Activated CD8-positive, alpha-beta T cell treated with anti-CD3 and anti-CD28 coated beads, Interleukin-2, amount 10 ng/mL, durations not matched to agents 7 days and 5 days (primary cell): ENCODE data around the gene KCND1. TPM values are rescaled to one million over a fixed set of nuclear protein-coding genes. Genes with fewer than 3 reads are reported as not detected.

Source experiments
- ATAC-seq: fragments of 150-1000 bp; cut with Tn5 transposase; one replicate; pipeline ENCODE4 v1.10.0; 2021; ENCODE audit warnings: moderate library complexity
- CTCF ChIA-PET: fragments of 350-600 bp; sonication (Branson Sonifier 250); formaldehyde crosslinking; loops from one replicate; lab custom pipeline; 2021; ENCODE audit warnings: antibody characterized with exemption; lab: Charles Lee
- POLR2A ChIA-PET: fragments of 350-600 bp; sonication (Branson Sonifier 250); formaldehyde crosslinking; loops from one replicate; lab custom pipeline; 2021; ENCODE audit warnings: antibody characterized with exemption; lab: Charles Lee
- DNase-seq: peaks from one replicate; pipeline ENCODE4 v3.0.0-alpha.2; 2020
- H3K27ac Mint-ChIP-seq: one replicate; pipeline ENCODE4 v1.8.0; 2021; ENCODE audit warnings: mild to moderate bottlenecking, mixed read lengths
- H3K27me3 Mint-ChIP-seq: one replicate; pipeline ENCODE4 v1.8.0; 2021; ENCODE audit warnings: low read depth, mixed read lengths
- H3K36me3 Mint-ChIP-seq: one replicate; pipeline ENCODE4 v1.8.0; 2021; ENCODE audit warnings: low read depth, mixed read lengths
- H3K4me1 Mint-ChIP-seq: one replicate; pipeline ENCODE4 v1.8.0; 2021; ENCODE audit warnings: low read depth, mixed read lengths
- H3K4me3 Mint-ChIP-seq: one replicate; pipeline ENCODE4 v1.8.0; 2021; ENCODE audit warnings: mild to moderate bottlenecking, mixed read lengths
- H3K9me3 Mint-ChIP-seq: one replicate; pipeline ENCODE4 v1.8.0; 2022; ENCODE audit warnings: mixed read lengths; ENCODE audit not compliant: insufficient read depth
- total RNA-seq, 2 experiments: library from RNA; stranded (reverse); gene quantifications; one replicate each; pipeline ENCODE4 v1.2.3, GENCODE V29; 2021

Gene KCND1
- total RNA-seq, 2 experiments from 2014 or later, result 3.5 to 4.6 TPM

DNA sequence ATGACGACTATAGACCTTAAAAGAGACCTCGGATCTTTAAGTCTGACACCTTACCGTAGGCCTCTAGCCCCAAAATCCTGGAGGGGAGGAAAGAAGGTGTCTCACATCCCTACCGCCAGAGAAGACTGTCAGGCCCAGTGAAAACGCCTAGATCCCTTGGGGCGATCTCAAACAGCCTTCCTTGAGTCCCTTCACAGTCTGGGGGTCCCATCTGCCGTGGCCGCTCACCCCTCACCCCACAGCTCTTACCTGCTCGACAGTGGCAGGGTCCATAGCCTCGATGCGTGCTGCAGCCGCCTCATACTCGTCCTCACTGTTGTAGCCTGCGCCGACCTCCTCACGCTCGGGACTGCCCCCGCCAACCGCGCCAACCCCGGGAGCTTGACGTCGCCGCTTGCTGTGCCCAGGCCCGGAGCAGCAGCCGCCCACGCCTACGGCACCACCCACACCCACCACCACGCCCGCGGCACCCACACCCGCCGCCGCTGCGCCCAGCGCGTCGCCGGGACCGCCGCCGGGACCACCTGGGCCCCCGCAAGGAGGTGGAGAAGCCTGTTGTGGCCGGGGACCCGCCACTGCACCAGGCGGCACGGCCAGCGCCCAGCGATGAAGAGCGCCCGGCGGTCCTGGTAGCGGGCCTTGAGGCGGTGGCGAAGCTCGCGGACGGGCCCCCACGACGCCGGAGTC, 14.8 kb downstream of the KCND1 start:
- H3K36me3 Mint-ChIP-seq, result peaks cover 17% of the 10 kb centered on the region
- H3K4me1 Mint-ChIP-seq, result peaks cover 46% of the 10 kb centered on the region

GRCh38 chrX:48948589-48948988, 23.1 kb downstream of the KCND1 start:
- ATAC-seq, result no peak
- POLR2A ChIA-PET, result interaction anchor here (0.9 to 1.3 kb wide), 2 partner anchors 10 to 37 kb away, joined by 3 to 5 read pairs; partner anchors contain the start of gene SLC35A2
- no peaks in the 10 kb centered on the region for H3K9me3 Mint-ChIP-seq
- no peaks in the 10 kb centered on the region for H3K27me3 Mint-ChIP-seq
- no peak for DNase-seq
- CTCF ChIA-PET, result interaction anchor here (1.3 to 1.9 kb wide), 2 partner anchors 8 to 33 kb away, joined by 3 to 6 read pairs; no protein-coding TSS in a partner anchor
- H3K4me3 Mint-ChIP-seq, result no peak overlapping the region
- peaks cover 47% of the 10 kb centered on the region for H3K4me1 Mint-ChIP-seq
- H3K36me3 Mint-ChIP-seq, result peaks cover 12% of the 10 kb centered on the region
- no peak overlapping the region for H3K27ac Mint-ChIP-seq

More for the DNA sequence above, 14.8 kb downstream of the KCND1 start:
- POLR2A ChIA-PET, result interaction anchor here (0.7 to 3.2 kb wide), 7 partner anchors 12 to 156 kb away, joined by 3 to 21 read pairs (median 6); partner anchors contain the start of genes PQBP1, SLC35A2 and TIMM17B
- Mint-ChIP-seq H3K27ac (peak overlapping the region; percentile 81), H3K4me3 (peak overlapping the region; percentile 79), H3K9me3 (no peaks in the 10 kb centered on the region), H3K27me3 (no peaks in the 10 kb centered on the region)
- CTCF ChIA-PET, result interaction anchor here (1.2 to 2.6 kb wide), 3 partner anchors 11 to 85 kb away, joined by 3 to 7 read pairs (median 6); no protein-coding TSS in a partner anchor
- ATAC-seq (peak; percentile 11), DNase-seq (peak; percentile 42)

- Mint-ChIP-seq H3K4me3 (no peak overlapping the region), H3K4me1 (peaks cover 56% of the 10 kb centered on the region), H3K27me3 (no peaks in the 10 kb centered on the region), H3K9me3 (no peaks in the 10 kb centered on the region), H3K36me3 (peaks cover 21% of the 10 kb centered on the region), H3K27ac (peak overlapping the region; percentile 55)
- peak; percentile 58 for ATAC-seq
- ChIA-PET CTCF (interaction anchor here (0.6 to 1.8 kb wide), 13 partner anchors 8 to 297 kb away, joined by 3 to 11 read pairs (median 5); partner anchors contain the start of genes HDAC6, PQBP1, SLC35A2 and TIMM17B), POLR2A (interaction anchor here (0.7 to 1.5 kb wide), 2 partner anchors 34 to 55 kb away, joined by 3 to 4 read pairs; partner anchors contain the start of gene SLC35A2)
- DNase-seq, result peak; percentile 61
Observed at GRCh38 chrX:48945517-48946348, 25.9 kb downstream of the KCND1 start.

GRCh38 chrX:48942895-48943294, 28.7 kb downstream of the KCND1 start:
- POLR2A ChIA-PET, result interaction anchor here (1.0 to 7.2 kb wide), 6 partner anchors 10 to 45 kb away, joined by 3 to 93 read pairs (median 7); partner anchors contain the start of genes OTUD5, PQBP1, SLC35A2 and TIMM17B

GRCh38 chrX:48940404-48940955, 31.2 kb downstream of the KCND1 start:
- H3K9me3 Mint-ChIP-seq, result no peaks in the 10 kb centered on the region
- peaks cover 85% of the 10 kb centered on the region for H3K4me1 Mint-ChIP-seq
- DNase-seq (peak; percentile 29), ATAC-seq (no peak)
- peak overlapping the region; percentile 88 for H3K27ac Mint-ChIP-seq
- ChIA-PET POLR2A (interaction anchor here (0.6 to 7.2 kb wide), 12 partner anchors 13 to 244 kb away, joined by 3 to 126 read pairs (median 4); partner anchors contain the start of genes HDAC6, OTUD5, PIM2 and PQBP1), CTCF (interaction anchor here (0.6 to 2.0 kb wide), 10 partner anchors 9 to 256 kb away, joined by 3 to 7 read pairs (median 3); partner anchors contain the start of genes PQBP1, SLC35A2 and TIMM17B)
- no peak overlapping the region for H3K4me3 Mint-ChIP-seq
- peaks cover 43% of the 10 kb centered on the region for H3K36me3 Mint-ChIP-seq
- H3K27me3 Mint-ChIP-seq, result no peaks in the 10 kb centered on the region

More at GRCh38 chrX:48942895-48943294, 28.7 kb downstream of the KCND1 start:
- H3K4me1 Mint-ChIP-seq, result peaks cover 76% of the 10 kb centered on the region
- no peak for DNase-seq
- no peak overlapping the region for H3K4me3 Mint-ChIP-seq
- no peaks in the 10 kb centered on the region for H3K9me3 Mint-ChIP-seq
- peak overlapping the region; percentile 80 for H3K27ac Mint-ChIP-seq
- ATAC-seq, result no peak
- H3K36me3 Mint-ChIP-seq, result peaks cover 28% of the 10 kb centered on the region
- H3K27me3 Mint-ChIP-seq, result no peaks in the 10 kb centered on the region
- CTCF ChIA-PET, result interaction anchor here (1.0 to 1.9 kb wide), 4 partner anchors 9 to 31 kb away, joined by 3 to 6 read pairs (median 4); partner anchors contain the start of gene SLC35A2

- ChIA-PET CTCF (interaction anchor here (0.6 to 1.4 kb wide), 8 partner anchors 13 to 255 kb away, joined by 3 to 4 read pairs (median 3); partner anchors contain the start of genes PQBP1 and TIMM17B), POLR2A (interaction anchor here (0.8 to 7.2 kb wide), 12 partner anchors 14 to 333 kb away, joined by 3 to 126 read pairs (median 4); partner anchors contain the start of genes OTUD5, PIM2, PQBP1 and SLC35A2)
- Mint-ChIP-seq H3K4me3 (peak overlapping the region; percentile 75), H3K36me3 (peaks cover 51% of the 10 kb centered on the region), H3K27ac (peak overlapping the region; percentile 88), H3K27me3 (no peaks in the 10 kb centered on the region), H3K9me3 (no peaks in the 10 kb centered on the region), H3K4me1 (peaks cover 90% of the 10 kb centered on the region)
- DNase-seq (peak; percentile 39), ATAC-seq (peak; percentile 29)
Observed at GRCh38 chrX:48939524-48940228, 32.0 kb downstream of the KCND1 start.

DNA sequence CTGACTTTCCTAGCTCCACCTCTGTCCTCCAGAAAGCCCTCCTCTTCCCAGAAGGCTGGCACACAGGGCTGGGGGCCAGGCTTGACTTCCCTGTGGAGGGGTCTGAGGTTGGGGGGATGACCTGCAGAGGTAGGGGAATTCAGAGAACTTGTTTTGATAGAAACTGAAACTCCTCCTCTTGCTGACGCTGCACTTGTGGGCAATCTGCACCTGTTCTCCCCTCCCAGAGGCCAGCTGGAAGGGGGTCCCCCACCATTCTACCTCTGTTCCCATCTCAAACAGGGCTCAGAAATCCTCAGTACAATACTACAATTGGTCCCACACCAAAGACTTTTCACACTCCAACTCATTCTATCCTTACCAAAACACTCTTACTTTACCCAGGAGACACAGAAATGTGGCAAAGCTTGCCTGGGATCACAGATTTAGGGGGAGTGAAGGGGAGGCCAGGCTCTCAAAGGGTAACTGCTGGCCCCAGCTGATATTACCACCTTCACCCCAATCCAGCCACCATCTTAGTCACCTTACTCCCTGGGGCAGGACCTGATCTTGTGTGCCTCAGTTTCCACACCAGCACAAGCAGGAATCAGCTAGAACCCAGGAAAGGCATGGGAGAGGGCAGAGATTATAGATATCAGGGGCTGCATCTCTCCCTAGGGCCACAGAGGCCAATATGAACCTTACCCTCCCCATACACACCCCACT, 32.8 kb downstream of the KCND1 start:
- Mint-ChIP-seq H3K4me3 (peak overlapping the region; percentile 75), H3K27ac (peak overlapping the region; percentile 88), H3K27me3 (no peaks in the 10 kb centered on the region), H3K9me3 (no peaks in the 10 kb centered on the region), H3K4me1 (peaks cover 92% of the 10 kb centered on the region), H3K36me3 (peaks cover 57% of the 10 kb centered on the region)
- ATAC-seq, result peak; percentile 20
- peak; percentile 71 for DNase-seq
- ChIA-PET POLR2A (interaction anchor here (0.8 to 7.2 kb wide), 7 partner anchors 19 to 334 kb away, joined by 3 to 126 read pairs (median 4); partner anchors contain the start of genes OTUD5, PIM2, PQBP1 and SLC35A2), CTCF (interaction anchor here (0.7 to 3.0 kb wide), 7 partner anchors 8 to 255 kb away, joined by 3 to 23 read pairs (median 4); partner anchors contain the start of gene SLC35A2)

DNA sequence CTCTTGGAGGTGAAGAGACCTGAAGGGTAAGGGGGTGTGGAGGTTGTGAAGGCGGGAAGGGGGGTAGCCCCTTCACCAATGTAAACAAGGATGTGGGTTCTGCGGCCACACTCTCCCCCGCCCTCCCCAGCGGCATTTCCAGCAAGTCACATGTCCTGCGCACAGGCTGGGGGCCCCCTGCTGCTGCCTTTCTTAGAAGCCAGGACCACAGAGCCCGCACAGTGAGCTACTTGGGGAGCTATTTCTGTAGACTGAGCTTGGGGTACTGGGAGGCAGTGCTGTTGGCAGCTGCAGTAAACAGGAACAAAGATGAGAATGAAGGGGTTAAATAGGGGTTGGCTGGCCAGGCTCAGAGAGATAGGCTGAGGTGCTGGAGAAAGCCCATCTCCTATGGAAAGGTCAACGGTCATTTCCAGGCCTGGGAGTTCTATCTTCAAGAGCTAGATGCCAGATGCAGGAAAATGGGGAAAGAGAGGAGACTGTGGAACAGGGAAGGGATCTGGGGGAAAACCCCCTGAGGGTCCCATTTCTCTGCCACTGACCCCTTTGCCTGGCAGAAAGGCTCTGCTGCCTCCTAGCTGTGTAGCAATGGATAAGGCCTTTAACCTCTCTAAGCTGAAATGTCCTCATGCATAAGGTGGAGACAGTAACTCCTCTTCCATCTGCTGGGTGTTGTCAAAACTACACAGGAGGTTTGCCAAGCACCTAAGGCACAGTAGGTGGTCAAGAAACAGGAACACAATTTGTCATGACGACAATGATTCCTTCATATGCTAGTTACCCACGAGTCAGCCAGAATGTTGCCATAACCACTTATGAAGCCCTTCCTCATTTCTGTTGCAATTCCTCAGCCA, 34.4 kb downstream of the KCND1 start:
- Mint-ChIP-seq H3K4me3 (peak overlapping the region; percentile 75), H3K27me3 (no peaks in the 10 kb centered on the region), H3K9me3 (no peaks in the 10 kb centered on the region), H3K27ac (peak overlapping the region; percentile 88), H3K4me1 (peaks cover 81% of the 10 kb centered on the region), H3K36me3 (peaks cover 56% of the 10 kb centered on the region)
- CTCF ChIA-PET, result interaction anchor here (0.9 to 3.0 kb wide), 10 partner anchors 9 to 289 kb away, joined by 3 to 23 read pairs (median 4); partner anchors contain the start of genes HDAC6 and SLC35A2
- POLR2A ChIA-PET, result interaction anchor here (0.6 to 7.2 kb wide), 10 partner anchors 10 to 260 kb away, joined by 3 to 126 read pairs (median 6); partner anchors contain the start of genes GRIPAP1, PIM2, PQBP1 and SLC35A2
- DNase-seq, result peak; percentile 93
- ATAC-seq, result peak; percentile 78
